ENCODE results near the gene IER5L. TPM values are rescaled to one million over a fixed set of nuclear protein-coding genes. Genes with fewer than 3 reads are reported as not detected.

The IER5L gene
- total and polyA plus RNA-seq, 4 donors = 0.40 to 3.3 (median 2.5) TPM

- Histone ChIP-seq H3K9ac (ENCODE audit: low read depth in 1 of 2, low read length in 2 of 2) (no peak overlapping the region), H3K27me3 (ENCODE audit: control insufficient read depth in 4 of 4, insufficient read depth in 4 of 4, low read length in 3 of 4) (no peaks in the 10 kb centered on the region), H3K9me3 (ENCODE audit: control insufficient read depth in 4 of 4, low read length in 3 of 4) (no peaks in the 10 kb centered on the region), H3K4me3 (ENCODE audit: low read depth in 1 of 3, low read length in 3 of 3) (no peak overlapping the region), H3K36me3 (ENCODE audit: control insufficient read depth in 4 of 4, insufficient read depth in 3 of 4, low read depth in 1 of 4, low read length in 3 of 4) (no peaks in the 10 kb centered on the region), H3K27ac (ENCODE audit: low read depth in 1 of 2, low read length in 2 of 2) (no peak overlapping the region), H3K4me1 (ENCODE audit: control insufficient read depth in 4 of 4, insufficient read depth in 4 of 4, low read length in 3 of 4) (peaks cover 4 to 8% (median 4%) of the 10 kb centered on the region in 4 donors)
- TF ChIP-seq JUND (IDR thresholded peaks at IDR 0.05) = no peak
- WGBS = 78% methylated on average over 5 of the region's 5 CpGs
- no peak for DNase-seq (ENCODE audit: low spot score)
Observed at GRCh38 chr9:129181246-129181645, 3.2 kb upstream of the IER5L start.

- H3K27me3 ChIP-seq (ENCODE audit: control insufficient read depth in 4 of 4, insufficient read depth in 4 of 4, low read length in 3 of 4) = no peaks in the 10 kb centered on the region
- H3K36me3 ChIP-seq (ENCODE audit: control insufficient read depth in 4 of 4, insufficient read depth in 3 of 4, low read depth in 1 of 4, low read length in 3 of 4) = no peaks in the 10 kb centered on the region
- no peak overlapping the region for H3K27ac ChIP-seq (ENCODE audit: low read depth in 1 of 2, low read length in 2 of 2)
- WGBS = 22% methylated on average over 45 of the region's 45 CpGs
- peaks cover 4 to 26% (median 10%) of the 10 kb centered on the region in 4 donors for H3K4me1 ChIP-seq (ENCODE audit: control insufficient read depth in 4 of 4, insufficient read depth in 4 of 4, low read length in 3 of 4)
- peak overlapping the region in 1 of 3 donors; percentile 32 for H3K4me3 ChIP-seq (ENCODE audit: low read depth in 1 of 3, low read length in 3 of 3)
- no peak for DNase-seq (ENCODE audit: low spot score)
- no peak for TF ChIP-seq ATF3 (IDR thresholded peaks at IDR 0.05)
- no peak for TF ChIP-seq REST (IDR thresholded peaks at IDR 0.05)
- TF ChIP-seq HNF4A (conservative IDR thresholded peaks at IDR 0.05) = no peak
- no peak for TF ChIP-seq TAF1 (conservative IDR thresholded peaks at IDR 0.05)
- no peak for TF ChIP-seq YY1 (IDR thresholded peaks at IDR 0.05)
- TF ChIP-seq RAD21 (IDR thresholded peaks at IDR 0.05) = no peak
- TF ChIP-seq RXRA (IDR thresholded peaks at IDR 0.05) = no peak
- no peak for TF ChIP-seq MAX (IDR thresholded peaks at IDR 0.05)
- TF ChIP-seq CTCF (IDR thresholded peaks at IDR 0.05; ENCODE audit: low read depth, low read length, missing input control) = no peak
- no peak for TF ChIP-seq SP1 (IDR thresholded peaks at IDR 0.05)
- TF ChIP-seq HNF4G (IDR thresholded peaks at IDR 0.05) = no peak
- no peak for TF ChIP-seq FOXA1 (IDR thresholded peaks at IDR 0.05)
- TF ChIP-seq EGR1 (IDR thresholded peaks at IDR 0.05; ENCODE audit: low read depth in 2 of 2) = no peak
- H3K9me3 ChIP-seq (ENCODE audit: control insufficient read depth in 4 of 4, low read length in 3 of 4) = no peaks in the 10 kb centered on the region
- H3K9ac ChIP-seq (ENCODE audit: low read depth in 1 of 2, low read length in 2 of 2) = no peak overlapping the region
Observed at GRCh38 chr9:129178568-129179382, 714 bp upstream of the IER5L start.

Data from liver (tissue), 9 donors.